Activated CD4-positive, alpha-beta T cell treated with anti-CD3 and anti-CD28 coated beads, Interleukin-2, Interleukin-6, amounts not matched to agents 100 ng/mL and 50 ng/mL, durations not matched to agents 16 hours and 8 hours (primary cell): ENCODE measurements around the gene SLC16A2.

Experiments
- DNase-seq: peaks from one replicate; pipeline ENCODE4 v3.0.0-alpha.2; 2020

SLC16A2 gene

GRCh38 chrX:74545880-74546523, 124.7 kb downstream of the SLC16A2 start:
- DNase-seq, result no peak

- no peak for DNase-seq
Measured at GRCh38 chrX:74546984-74547383, 125.7 kb downstream of the SLC16A2 start.

DNA sequence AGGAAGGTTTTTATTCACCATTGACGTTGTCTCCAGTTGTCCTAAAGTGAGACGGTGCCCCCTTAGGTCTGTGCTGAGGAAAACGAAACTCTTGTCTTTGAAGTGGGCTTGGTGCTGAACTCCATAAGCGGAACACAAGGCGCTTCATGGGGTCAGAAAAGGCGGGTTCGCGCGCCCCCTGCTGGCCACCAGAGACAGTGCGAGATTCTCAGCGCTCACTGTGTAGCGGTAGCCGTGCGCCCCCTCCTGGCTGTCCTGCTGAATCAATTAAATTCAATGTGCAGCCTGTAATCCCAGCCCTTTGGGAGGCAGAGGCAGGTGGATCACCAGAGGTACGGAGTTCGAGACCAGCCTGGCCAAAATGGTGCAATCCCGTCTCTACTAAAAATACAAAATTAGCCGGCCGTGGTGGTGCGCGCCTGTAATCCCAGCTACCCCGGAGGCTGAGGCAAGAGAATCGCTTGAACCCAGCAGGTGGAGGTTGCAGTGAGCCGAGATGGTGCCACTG, 129.1 kb downstream of the SLC16A2 start:
- peak; percentile 90 for DNase-seq

DNA sequence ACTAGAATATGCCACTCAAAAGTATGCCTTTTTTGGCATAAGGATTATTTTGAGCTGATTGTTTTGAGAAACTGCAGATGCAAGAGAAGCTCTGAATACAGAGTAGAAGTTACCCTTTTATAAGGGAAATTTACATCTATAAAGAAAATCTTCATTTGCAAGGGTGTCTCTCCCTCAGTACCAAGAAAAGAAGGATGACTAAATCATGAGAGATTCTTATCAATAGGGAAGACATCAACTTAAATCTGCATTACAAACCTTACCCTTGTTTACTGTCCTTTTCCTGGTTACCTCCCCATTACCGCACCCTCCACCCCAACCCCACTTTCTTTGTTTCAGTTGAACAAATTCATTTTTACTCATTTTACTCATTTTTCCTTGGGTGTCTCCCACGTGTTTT, 130.6 kb downstream of the SLC16A2 start:
- DNase-seq, result no peak

DNA sequence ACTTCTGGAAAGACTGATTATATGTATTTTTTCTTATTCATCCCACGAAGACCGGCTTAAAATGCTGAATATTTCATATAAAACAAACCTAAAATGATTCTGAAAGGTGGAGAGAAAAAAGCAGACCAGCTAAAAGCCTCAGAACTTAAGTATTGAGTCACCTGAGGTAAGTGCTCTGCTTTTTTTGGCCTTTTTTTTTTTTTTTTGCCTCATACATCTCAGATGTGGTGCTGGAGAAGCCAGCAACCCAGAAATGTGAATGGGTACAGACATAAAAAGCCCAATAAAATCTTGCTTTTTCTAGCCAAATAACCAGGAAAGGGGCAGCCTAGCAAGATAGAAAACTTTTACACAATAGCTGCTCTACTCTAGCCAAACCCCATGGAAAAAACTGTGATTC, 136.1 kb downstream of the SLC16A2 start:
- DNase-seq, result no peak

DNA sequence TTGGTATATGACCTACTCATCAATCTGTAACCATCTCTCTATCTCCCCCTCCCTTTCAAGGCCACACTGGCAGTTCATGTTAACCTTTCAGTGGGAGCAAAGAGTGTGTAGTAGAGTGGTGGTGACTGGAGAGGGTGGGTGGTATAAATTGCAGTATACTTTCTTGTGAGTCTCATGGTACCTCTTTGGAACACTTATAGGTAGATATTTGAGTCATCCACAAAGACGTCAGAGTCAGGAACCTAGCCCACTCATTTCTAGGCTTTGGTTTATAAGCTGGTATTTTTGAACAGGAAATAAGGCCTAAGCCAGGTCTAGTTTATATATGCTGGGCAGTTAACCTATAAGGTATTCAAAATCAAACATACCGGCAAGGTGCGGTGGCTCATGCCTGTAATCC, 156.8 kb downstream of the SLC16A2 start:
- peak; percentile 38 for DNase-seq

- DNase-seq, result no peak
Measured at GRCh38 chrX:74579597-74580198, 158.4 kb downstream of the SLC16A2 start.
